ENCODE results near the gene SCGN. TPM values are rescaled to one million over a fixed set of nuclear protein-coding genes. Genes with fewer than 3 reads are reported as not detected.

Gene SCGN
- total and polyA plus RNA-seq, 9 of the 15 experiments (the other 6 are each of a cell fraction or from before 2014, with no cell fraction given), result not detected

- TF ChIP-seq RBM17 (IDR thresholded peaks at IDR 0.05; ENCODE audit: borderline replicate concordance, low read depth, low read length), result no peak
- TF ChIP-seq ZBTB26 (CRISPR knock-in tag; IDR thresholded peaks at IDR 0.05), result no peak
- TF ChIP-seq C11orf30 (IDR thresholded peaks at IDR 0.05; ENCODE audit: low read depth), result no peak
- no peak for TF ChIP-seq NCOA6 (IDR thresholded peaks at IDR 0.05)
- TF ChIP-seq TSC22D4 (tag; IDR thresholded peaks at IDR 0.05), result no peak
- no peak for TF ChIP-seq PATZ1 (CRISPR knock-in tag; IDR thresholded peaks at IDR 0.05; ENCODE audit: borderline replicate concordance)
- in situ Hi-C loops (cut with MboI), result loop anchor here (10.0 kb wide), 1 partner anchor 328 kb away; the partner anchor contains the start of gene CARMIL1
- WGBS (ENCODE audit: insufficient coverage, low coverage, missing lambda C conversion rate), result 0% methylated on average over 1 of the region's 1 CpG
- H3K4me1 ChIP-seq (replicated peaks in 1 of 2; ENCODE audit: control insufficient read depth in 2 of 2, insufficient read depth in 2 of 2, low read length in 2 of 2), result peaks cover 0 to 1% of the 10 kb centered on the region in 2 experiments; a peak in 2 of 5 replicates
- FAIRE-seq (no peak), ATAC-seq (no peak), DNase-seq (ENCODE audit: extremely low read depth in 1 of 4, low spot score in 3 of 4) (no peak)
- no peak overlapping the region for H2AFZ ChIP-seq (ENCODE audit: low read depth, low read length)
- H3K9ac ChIP-seq (ENCODE audit: insufficient read depth in 1 of 2, low read depth in 2 of 2, low read length in 2 of 2), result no peak overlapping the region
- CTCF ChIA-PET (ENCODE audit: low intra/inter-chr PET ratio), result interaction anchor here (1.0 to 1.9 kb wide), 3 partner anchors 15 to 338 kb away, joined by 3 to 13 read pairs (median 5); no protein-coding TSS in a partner anchor
- H3K4me2 ChIP-seq (ENCODE audit: insufficient read depth, low read length), result no peak overlapping the region
- no peaks in the 10 kb centered on the region for H3K79me2 ChIP-seq (ENCODE audit: control insufficient read depth, insufficient read depth, low read length)
- no peaks in the 10 kb centered on the region for H3K36me3 ChIP-seq (ENCODE audit: control insufficient read depth, insufficient read depth, low read length)
- H3K27ac ChIP-seq (ENCODE audit: extremely low read depth, low read depth, low read length), result no peak overlapping the region
- no TSS peak for BruUV-seq (replicated peaks)
- intact Hi-C loops (cut with micrococcal nuclease), result loop anchor here (2.0 to 10.0 kb wide), 5 partner anchors 111 to 1021 kb away; no protein-coding TSS in a partner anchor
- POLR2A ChIA-PET, result no interaction called here
- no peak overlapping the region for H3K4me3 ChIP-seq
- H3K9me3 ChIP-seq (replicated peaks; ENCODE audit: control insufficient read depth, insufficient read depth, low read depth, low read length), result no peaks in the 10 kb centered on the region
- peaks cover 9 to 10% of the 10 kb centered on the region in 2 experiments for H3K27me3 ChIP-seq (ENCODE audit: control insufficient read depth in 2 of 2, insufficient read depth in 2 of 2, low read length in 2 of 2)
- no peaks in the 10 kb centered on the region for H4K20me1 ChIP-seq (replicated peaks; ENCODE audit: control insufficient read depth, insufficient read depth, low read length)
- no peaks in the 10 kb centered on the region for H3K9me1 ChIP-seq (ENCODE audit: control insufficient read depth, insufficient read depth, low read length)
Observed at GRCh38 chr6:25603251-25603650, 48.8 kb upstream of the SCGN start.

Data from K562 (cell line).